ENCODE measurements around the gene EPB41.
"Not testable (repeated sequence)": the region's sequence is repeated elsewhere in the genome, so short reads cannot be mapped to it uniquely, and the experiment has no call there.

EPB41 gene

DNA sequence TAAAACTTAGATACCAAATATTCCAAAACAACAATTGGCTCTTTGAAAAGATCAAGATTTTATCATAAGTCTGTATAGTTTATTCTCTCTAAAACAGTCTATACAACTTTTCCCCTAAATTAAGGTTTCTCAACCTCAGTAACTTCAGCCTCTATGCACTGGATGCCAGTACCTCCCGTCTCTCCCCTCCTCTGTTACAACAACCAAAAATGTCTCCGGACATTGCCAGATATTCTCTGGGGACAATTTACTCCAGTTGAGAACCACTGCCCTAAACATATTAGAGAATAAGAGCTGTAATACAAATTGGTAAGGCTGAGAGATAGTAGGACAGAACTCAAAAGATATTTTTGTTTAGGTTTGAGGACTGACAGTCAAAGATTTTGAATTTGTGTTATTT, 137.7 kb downstream of the EPB41 start:
- DNase-seq (ENCODE audit: low read depth in 2 of 2), result no peak

GRCh38 chr1:29052941-29053340, 138.6 kb downstream of the EPB41 start:
- DNase-seq (ENCODE audit: low read depth in 2 of 2), result no peak

- no peak for DNase-seq (ENCODE audit: low read depth in 2 of 2)
Measured at GRCh38 chr1:29055160-29055559, 140.8 kb downstream of the EPB41 start.

GRCh38 chr1:29056256-29056655, 141.9 kb downstream of the EPB41 start:
- no peak for DNase-seq (ENCODE audit: low read depth in 2 of 2)

DNA sequence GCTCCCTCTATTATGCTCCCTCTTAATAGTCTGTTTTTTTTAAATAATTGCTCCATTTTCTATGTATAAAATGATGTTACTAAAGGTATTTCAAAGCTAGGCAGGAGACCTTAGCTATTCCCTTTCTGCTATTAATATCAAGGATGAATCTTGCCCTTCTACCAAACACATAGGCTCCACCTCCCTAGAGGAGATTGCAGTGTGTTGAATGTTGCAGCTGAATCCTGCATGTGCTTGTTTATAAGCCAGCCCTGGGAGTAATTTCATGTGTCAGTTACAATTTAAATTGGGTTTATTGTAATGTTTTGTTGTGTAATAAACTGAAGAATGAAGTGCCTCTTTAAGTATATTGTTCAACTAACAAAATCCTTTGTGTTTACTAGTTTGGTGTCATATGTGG, 143.3 kb downstream of the EPB41 start:
- DNase-seq (ENCODE audit: low read depth in 2 of 2), result no peak

- peak; percentile 15 to 31 for DNase-seq (ENCODE audit: low read depth in 2 of 2)
Measured at GRCh38 chr1:29062157-29062942, 148.0 kb downstream of the EPB41 start.

DNA sequence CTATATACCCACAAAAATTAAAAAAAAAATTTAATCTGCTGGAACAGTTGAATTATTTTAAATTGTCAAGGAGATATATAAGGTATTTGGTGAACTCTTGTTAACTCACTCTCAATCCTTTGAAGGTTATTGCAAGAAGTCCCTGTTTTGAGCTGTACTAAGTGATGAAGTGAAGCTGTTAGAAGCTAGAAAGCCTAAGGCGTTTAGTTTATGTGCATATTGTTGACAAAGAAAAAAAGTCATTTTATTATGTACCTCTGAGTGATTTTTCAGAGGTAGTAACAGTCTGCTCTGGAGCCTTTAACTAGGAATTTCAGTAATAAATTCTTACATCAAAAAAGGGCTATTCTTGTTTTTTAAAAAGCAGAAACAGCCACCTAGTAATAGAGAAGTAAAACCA, 149.7 kb downstream of the EPB41 start:
- no peak for DNase-seq (ENCODE audit: low read depth in 2 of 2)

- no peak for DNase-seq (ENCODE audit: low read depth in 2 of 2)
Measured at GRCh38 chr1:29077155-29077554, 162.8 kb downstream of the EPB41 start.

DNA sequence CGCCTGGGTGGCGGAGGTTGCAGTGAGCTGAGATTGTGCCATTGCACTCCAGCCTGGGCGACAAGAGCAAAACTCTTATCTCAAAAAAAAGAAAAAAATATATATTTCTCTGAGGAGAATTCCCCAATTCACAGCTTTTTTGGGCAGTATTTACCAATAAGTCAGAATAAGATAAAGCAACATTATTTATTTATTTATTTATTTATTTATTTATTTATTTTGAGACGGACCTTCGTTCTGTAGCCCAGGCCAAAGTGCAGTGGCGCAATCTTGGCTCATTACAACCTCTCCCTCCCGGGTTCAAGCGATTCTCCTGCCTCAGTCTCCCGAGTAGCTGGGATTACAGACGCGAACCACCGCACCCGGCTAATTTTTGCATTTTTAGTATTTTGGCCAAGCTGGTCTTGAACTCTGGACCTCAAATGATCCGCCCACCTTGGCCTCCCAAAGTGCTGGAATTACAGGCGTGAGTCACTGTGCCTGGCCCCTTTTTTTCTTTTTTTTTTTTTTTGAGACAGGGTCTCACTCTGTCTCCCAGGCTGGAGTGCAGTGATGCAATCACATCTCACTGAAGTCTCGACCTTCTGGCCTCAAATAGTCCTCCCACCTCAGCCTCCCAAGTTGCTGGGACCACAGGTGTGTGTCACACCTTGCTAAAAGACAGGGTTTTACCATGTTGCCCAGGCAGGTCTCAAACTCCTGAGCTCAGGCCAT, 165.7 kb downstream of the EPB41 start:
- DNase-seq (ENCODE audit: low read depth in 2 of 2), result not testable (repeated sequence)

GRCh38 chr1:29081201-29081600, 166.8 kb downstream of the EPB41 start:
- DNase-seq (ENCODE audit: low read depth in 2 of 2), result no peak

GRCh38 chr1:29082519-29082918, 168.2 kb downstream of the EPB41 start:
- DNase-seq (ENCODE audit: low read depth in 2 of 2), result no peak

DNA sequence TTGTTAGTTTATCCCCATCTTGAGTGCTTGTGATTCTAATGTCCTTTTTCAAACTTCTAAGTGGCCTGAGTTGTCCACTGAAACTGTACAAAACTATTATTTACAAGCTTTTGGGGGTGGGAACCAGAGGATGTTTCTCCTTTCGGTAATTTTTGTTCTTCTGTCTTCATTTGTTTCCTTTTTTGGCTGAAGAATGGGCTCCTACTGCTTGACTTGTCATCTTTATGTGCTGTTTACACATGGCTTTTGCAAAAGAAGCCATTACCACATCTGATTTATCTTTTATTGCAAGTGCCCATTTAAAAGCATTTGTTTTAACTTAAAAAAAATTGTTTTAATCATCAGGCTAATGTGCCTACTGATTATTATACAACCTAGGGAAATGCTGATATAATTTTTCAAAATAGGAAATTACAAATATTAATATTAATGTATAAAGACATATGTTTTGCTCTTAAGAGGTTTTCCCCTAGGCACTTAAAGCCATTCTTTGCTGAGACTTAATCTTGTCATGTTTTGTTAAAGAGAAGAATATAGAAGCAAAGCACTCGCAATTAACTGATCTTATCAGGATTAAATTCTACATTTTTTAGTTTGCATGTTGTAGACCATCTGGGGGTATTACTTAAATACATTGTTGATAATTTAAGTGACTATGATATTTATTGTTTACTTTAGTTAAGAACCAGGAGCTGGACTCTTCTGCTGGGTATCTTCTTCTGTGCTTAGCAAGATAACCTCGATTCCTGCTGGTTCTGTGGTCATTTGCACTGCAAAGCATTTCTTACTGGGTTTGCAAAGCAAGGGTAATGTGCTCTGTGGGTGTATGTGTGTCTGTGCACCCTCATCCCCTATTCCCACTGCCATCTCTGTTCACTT, 169.2 kb downstream of the EPB41 start:
- DNase-seq (ENCODE audit: low read depth in 2 of 2), result no peak

DNA sequence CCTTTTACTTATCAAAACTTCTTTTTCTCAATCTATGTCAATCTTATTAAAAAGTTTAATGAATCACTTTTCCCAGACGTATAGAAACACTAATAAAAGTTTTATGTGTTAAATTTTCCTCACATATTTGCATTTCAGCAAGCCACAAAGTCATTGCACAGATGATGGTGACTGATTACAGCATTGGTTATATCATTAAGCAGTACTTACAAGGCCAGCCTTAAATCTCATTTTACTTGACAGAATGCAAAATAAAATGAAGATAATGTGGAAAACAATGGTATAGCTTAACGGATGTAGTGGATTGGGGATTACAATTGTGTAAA, 169.8 kb downstream of the EPB41 start:
- no peak for DNase-seq (ENCODE audit: low read depth in 2 of 2)

- no peak for DNase-seq (ENCODE audit: low read depth in 2 of 2)
Measured at GRCh38 chr1:29090937-29091618, 176.7 kb downstream of the EPB41 start.

DNA sequence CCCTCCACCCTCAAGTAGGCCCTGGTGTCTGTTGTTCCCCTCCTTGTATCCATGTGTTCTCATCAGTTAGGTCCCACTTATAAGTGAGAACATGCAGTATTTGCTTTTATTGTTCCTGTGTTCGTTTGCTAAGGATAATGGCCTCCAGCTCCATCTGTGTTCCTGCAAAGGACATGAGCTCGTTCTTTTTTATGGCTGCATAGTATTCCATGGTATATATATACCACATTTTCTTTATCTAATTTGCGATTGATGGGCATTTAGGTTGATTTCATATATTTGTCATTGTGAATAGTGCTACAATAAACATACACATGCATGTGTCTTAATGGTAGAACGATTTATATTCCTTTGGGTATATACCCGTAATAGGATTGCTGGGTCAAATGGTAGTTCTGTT, 178.3 kb downstream of the EPB41 start:
- not testable (repeated sequence) for DNase-seq (ENCODE audit: low read depth in 2 of 2)

DNA sequence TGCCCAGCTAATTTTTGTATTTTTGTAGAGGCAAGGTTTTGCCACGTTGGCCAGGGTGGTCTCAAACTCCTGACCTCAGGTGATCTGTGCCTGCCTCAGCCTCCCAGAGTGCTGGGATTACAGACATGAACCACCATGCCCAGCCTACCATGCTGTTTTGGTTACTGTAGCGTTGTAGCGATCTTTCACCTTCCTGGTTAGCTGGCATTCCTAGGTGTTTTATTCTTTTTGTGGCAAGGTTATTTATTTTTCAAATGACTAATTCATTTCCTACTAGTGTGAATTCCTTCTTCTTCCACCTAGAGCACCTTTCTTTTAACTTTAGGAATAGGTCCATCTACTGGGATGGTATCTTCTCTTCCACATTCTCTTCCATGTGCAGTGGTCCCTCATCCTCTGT, 180.1 kb downstream of the EPB41 start:
- no peak for DNase-seq (ENCODE audit: low read depth in 2 of 2)

DNA sequence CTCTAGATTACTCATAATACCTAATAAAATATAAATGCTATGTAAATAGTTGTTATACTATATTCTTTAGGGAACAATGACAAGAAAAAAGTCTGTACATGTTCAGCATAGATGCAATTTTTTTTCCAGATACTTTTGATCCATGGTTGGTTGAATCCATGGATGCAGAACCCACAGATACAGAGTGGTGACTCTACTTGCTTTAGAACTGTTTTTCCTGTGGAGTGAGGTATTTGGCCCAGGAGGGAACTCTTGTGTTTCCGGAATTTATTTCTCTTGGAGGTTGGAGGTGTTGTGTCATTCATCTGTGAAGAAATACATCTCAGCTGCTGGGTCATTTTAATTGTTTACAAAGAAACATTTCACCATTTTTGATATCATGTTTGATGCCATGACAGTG, 180.6 kb downstream of the EPB41 start:
- DNase-seq (ENCODE audit: low read depth in 2 of 2), result no peak

DNA sequence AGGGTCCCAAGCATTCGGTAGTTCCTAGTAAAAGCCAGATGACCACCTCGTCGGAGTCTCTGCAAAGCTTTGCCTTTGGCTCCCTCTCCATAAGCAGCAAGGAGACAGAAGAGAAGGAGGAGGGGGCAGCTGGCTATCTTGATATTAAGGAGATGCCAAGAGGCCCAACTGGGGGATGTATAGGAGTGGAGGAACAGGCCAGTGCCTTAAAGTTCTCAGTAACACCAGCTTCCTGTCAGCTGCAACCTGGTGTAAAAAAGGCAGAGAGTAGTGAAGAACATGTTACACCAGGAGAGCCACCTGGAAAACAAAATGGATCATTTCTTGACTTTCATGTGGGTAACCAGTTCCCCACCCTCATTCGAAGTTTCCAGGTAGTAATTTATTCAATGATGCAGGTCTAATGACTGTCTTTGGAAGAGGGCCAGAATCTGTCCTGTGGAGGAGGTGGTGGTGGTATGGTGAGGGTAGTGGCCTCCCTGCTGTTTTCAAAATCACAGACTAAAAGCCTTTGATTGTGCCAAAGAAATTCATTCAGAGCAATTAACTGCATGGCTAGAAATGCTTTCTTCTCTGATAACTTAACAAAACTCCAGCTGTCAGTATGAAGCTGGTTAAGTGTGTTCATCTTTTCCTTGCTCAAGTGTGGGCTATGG, 182.0 kb downstream of the EPB41 start:
- DNase-seq (ENCODE audit: low read depth in 2 of 2), result no peak

- DNase-seq (ENCODE audit: low read depth in 2 of 2), result no peak
Measured at GRCh38 chr1:29099286-29099685, 184.9 kb downstream of the EPB41 start.

GRCh38 chr1:29100487-29100886, 186.1 kb downstream of the EPB41 start:
- no peak for DNase-seq (ENCODE audit: low read depth in 2 of 2)

GRCh38 chr1:29105822-29106221, 191.5 kb downstream of the EPB41 start:
- no peak for DNase-seq (ENCODE audit: low read depth in 2 of 2)

All from activated CD4-positive, alpha-beta T cell treated with anti-CD3 and anti-CD28 coated beads for 24 hours (primary cell).